T-helper 9 cell (primary cell): ENCODE data around the gene RBP5.
"Not testable (repeated sequence)": the region's sequence is repeated elsewhere in the genome, so short reads cannot be mapped to it uniquely, and the experiment has no call there.

Source experiments
- DNase-seq: peaks from one replicate; pipeline ENCODE4 v3.0.0-alpha.2; 2020

Gene RBP5

DNA sequence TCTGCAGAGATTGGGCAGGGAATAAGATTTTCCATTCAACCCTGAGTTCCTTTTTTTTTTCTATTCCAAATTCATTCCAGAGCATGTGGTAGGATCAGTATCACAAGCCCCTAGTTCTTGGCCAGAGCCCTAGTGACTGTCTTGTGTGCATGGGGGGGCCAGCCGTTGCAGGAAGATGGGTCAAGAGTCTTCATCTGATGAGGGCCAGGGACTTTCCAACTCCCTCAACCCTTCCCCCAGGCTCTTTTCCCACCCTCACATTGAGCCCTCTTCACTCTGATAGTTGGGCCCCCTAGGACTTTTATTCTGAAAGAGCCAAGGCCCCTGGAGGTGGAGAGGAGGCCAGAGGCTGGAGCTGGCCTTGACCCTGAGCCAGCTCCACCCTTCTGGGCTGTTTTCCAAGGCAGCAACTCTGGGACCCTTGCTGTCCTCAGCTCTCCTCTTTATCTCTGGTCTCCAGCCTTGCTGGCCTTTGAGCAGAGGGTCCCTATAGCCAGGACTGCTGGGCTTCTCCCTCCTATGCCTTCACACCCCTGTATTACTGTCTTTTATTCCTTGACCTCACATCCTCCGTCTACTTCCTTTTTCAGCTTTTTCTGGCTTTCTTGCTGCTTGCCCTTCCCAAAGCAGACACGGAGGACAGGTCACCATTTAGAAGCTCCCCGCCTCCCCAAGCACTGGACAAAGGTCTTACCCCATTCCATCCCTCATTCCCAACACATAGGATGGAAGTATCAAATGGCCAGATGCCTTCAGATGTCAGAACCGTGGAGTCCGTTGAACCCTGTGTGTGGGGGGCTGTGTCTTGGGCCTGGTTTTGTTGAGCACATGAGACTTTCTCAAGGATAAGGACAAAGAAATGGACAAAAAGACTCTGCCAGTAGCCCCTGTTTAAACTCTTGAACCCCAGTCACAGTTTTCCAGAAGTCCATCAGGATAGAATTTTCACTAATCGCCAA is 5.6 kb downstream of the RBP5 start:
- DNase-seq, result no peak

DNA sequence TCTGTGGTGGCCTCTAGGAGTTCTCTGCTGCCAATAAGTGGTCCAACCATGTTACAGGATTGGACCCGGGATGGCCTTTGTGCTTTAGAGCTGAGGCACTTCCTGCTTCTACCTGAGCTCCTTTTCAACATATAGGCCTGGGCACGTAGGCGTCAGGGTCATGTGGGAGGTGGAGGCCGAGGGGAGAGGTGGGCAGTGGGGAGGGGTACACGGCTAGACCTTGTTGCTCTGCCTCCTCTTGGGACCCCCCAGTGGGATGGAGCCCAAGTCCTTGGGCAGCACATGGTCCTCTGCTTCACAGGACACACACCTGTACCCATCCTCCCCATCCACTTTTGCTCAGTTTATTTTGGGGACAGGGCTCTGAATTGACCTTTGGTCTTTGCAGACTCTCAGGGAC is 7.4 kb downstream of the RBP5 start:
- DNase-seq, result no peak

DNA sequence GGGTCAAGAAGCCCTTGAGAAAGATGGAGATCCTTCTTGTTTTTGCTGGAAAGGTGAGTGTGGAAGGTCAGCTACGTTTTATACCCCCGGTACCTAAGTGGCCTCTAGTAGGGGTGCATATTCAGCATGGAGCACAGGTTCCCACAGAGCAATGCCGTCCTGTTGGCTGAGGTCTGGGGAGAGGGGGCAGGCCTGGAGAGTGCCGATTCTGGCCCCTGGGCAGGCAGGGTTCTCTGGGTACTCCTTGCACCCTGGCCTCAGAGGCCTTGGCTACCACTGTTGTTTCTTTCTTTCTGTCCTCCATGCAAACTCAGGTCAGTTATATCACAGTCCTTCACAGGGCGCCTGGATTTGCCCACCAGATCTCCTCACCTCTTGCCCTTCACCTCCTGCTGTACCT is 8.5 kb downstream of the RBP5 start:
- no peak for DNase-seq

DNA sequence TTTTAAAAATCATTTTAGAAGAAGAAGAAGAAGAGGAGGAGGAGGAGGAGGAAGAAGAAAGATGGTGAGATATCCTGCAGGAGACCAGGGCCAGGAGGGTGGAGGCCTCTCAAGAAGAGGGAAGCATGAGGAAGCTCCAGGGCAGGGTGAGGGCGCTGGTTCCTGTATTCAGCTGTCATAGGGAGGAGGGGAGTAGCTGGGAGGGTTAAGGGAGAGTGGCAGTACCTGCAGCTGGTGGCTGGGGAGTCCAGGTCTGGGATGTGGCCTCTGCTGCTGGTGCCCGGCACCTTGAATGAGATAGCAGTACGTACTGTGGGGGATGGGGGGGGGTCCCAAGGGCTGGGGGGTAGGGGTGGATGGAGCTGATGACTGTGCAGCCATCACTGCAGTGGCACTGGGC is 9.8 kb downstream of the RBP5 start:
- DNase-seq, result no peak

DNA sequence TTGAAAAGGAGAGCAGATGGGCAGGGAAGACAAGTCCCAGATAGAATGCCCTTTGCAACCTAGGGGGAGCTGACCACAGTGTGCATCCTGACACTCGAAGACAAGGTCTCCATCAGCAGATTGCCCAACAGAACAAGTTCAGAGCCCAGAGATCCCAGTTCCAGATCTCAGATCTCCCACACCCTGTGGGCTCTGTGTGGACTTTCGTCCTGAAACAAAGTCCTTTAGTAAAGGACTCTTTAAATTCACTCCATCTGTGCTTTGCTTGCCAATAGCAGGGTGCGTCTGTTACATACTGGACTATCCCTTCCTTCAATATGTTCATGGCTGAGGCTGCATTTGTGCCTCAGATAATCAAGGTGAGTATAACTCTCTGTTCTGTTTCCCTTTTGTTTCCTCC is 11.0 kb downstream of the RBP5 start:
- DNase-seq, result no peak

DNA sequence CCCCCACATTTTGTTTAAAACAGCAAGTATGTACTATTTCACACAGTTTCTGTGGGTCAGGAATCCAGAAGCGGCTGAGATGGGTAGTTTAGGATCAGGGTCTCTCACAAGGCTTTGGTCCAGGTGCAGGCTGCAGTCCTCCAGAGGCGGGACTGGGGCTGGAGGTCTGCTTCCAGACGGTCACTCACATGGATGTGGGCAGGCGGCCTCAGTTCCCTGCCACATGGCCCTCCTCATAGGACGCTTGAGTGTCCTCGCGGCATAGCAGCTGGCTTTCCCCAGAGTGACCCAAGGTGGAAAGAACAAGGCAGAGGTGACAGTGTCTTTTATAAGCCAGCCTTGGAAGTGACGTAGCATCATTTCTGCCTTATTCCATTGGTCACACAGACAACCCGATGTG is 11.8 kb downstream of the RBP5 start:
- DNase-seq, result no peak

DNA sequence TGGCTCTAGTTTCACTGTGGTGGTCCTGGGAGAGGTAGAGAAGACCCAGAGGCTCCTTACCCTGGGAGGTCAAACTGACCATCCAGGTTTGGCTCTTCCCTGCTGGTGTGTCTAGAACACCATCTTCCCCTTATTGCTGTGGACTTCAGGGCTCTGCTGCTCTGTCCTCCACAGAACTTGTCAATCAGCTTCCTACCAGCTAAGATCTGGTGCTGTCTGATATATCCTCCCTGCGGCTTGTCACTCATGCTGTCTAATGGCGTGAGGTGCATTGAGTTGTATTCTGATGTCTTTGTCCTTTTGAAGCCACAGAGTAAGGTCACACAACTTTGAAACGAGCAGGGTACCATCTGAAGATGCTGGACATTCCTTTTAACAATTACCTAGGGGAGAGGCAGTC is 12.5 kb downstream of the RBP5 start:
- no peak for DNase-seq

DNA sequence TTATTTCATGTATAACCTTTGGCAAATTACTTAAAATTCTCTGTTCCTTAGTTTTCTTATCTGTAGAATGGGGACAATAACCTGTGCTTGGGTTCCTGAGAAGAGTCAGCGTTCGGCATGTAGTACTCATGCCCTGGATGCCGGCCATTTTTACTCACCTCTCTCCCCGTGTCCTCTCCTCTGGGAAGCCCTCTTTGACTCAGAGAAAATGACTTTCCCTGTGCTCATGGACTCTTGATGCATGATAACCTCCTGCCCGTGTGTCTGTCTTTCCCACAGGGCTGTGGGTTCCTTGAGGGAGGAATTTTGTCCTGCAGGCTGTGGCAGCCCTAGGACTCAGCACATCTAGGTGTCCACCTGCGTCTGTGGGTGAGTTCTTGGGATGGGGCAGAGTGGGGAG is 13.8 kb downstream of the RBP5 start:
- no peak for DNase-seq

DNA sequence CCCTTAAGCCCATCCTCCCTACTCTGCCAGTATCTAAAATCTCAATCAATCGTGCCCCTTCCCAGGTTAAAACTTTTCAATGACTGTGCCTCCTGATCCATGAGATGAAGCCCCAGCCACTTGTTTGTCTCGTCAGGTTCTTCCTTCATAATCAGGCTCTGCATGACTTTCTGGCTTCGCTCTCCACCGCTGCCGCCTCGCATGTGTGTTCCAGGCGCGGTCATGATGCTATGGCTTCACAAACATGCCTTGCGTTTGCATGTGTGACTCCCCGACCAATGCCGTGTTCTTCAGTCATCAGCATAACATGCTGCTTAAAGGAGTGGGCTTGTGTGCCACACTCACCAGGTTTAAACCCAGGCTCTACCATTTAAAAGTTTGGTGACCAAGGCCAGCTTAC is 14.7 kb downstream of the RBP5 start:
- no peak for DNase-seq

DNA sequence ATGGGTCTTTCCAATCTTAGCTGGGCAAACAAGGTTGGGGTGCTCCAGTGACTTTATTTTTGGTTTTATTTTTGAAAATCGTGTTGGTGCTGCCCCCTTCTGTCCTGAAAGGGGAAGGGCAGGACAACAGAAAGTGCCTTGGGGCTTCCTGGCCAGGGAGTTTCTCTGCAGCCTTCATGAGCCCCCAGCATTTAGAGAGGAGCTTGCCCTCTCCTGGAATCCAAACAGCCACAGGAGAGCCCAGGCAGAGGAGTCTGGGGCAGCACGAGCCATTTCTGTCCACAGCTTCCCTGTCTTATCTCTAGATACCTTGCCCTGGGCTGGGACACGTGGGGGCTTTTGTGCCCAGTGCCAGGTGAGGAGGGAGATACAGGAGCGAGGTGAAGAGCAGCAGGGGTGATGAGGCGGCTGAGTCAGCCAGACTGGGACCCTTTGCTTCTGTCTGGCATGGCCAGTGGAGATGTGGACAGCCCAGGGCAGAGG is 15.3 kb downstream of the RBP5 start:
- DNase-seq, result peak; percentile 24

DNA sequence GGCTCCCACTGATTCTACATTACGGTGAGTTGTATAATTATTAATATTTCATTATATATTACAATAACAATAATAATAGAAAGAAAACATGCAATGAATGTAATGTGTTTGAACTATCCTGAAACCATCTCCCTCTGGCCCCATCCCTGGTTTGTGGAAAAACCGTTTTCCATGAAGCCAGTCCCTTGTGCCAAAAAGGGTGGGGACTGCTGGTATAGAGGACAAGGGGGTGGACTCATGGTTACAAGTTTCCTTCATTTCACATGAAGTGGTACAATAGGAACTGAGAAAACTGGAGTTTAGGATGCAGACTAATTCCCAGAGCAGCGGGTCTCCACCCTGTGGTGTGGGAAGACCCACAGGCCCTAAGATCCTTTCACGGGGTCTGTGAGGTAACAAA is 16.6 kb downstream of the RBP5 start:
- no peak for DNase-seq

DNA sequence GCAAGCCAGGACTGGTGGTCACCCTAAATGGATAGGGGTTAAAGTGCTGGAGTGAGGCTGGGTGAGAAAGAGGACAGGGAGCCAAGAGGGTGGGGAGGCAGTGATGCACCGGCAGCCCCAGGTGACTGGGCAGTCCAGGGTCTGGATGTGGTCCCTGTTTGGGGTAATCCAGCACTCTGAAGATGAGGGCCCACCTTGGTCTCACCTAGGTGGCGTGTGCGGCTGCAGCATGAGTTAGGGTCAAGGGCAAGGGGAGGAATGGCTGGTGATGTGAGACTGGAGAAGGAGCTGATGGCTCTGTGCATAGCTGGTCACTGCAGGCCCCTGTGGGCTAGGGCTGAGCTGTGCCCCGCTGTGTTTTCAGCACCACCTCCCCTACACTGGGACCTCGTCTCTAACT is 18.0 kb downstream of the RBP5 start:
- DNase-seq, result no peak

DNA sequence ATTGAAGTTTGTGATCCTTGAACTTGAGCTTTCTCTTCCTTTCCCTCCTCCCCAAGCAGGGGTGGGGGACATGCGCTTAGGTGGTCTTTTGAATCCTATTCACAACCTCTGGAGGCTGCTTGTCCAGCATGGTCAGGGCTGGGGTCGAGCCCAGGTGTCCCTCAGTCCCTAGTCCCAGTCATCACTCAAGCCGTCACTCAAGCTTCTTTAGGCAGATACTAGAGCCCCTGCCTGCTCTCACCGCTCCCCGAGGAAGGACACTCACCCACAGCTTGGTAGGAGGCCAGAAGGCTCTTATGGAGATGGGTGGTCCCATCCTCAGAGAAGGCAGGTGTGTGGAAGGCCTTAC is 19.1 kb downstream of the RBP5 start:
- no peak for DNase-seq

DNA sequence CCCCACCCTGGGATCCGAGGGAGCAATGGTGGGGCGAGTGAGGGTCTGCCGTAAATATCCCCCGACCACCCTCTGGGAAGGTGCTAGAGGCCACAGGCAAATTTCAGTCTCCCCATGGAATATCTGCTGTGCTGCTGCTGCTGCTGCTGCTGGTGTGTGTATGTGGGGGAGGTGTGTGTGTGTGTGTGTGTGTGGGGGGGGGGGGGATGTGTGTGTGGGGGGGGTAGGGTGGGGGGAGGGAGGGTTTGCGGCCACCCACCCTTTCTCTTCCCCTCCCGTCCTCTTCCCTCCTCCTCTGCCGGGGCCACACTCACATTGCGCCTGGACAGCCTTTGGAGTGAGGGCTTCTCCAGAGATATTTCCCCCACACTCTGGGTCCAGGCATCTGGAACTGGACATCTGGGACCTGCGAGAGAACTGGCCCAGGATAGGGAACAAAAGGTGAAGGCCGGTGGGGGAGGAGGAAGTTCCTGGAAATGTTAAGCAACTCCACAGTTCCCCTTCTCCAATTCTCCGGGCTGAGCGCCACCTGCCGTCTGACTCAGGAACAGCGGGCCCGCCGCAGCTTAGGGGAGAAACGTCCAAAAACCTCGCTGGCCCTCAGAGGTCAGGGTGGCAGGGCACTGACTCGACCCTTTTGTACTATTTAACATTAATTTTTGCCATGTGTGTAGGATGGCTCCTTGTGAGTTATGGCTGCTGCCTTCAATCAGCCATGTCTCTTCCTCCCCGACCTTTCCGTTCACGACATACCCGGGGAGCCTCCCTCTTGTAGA is 19.7 kb downstream of the RBP5 start, which contains the start of gene C1RL:
C1RL (minus strand) TSS at position 419 of the 776 bp plus-strand sequence; CDS start at position 385, 34 bp downstream.
- DNase-seq, result peak; percentile 82

DNA sequence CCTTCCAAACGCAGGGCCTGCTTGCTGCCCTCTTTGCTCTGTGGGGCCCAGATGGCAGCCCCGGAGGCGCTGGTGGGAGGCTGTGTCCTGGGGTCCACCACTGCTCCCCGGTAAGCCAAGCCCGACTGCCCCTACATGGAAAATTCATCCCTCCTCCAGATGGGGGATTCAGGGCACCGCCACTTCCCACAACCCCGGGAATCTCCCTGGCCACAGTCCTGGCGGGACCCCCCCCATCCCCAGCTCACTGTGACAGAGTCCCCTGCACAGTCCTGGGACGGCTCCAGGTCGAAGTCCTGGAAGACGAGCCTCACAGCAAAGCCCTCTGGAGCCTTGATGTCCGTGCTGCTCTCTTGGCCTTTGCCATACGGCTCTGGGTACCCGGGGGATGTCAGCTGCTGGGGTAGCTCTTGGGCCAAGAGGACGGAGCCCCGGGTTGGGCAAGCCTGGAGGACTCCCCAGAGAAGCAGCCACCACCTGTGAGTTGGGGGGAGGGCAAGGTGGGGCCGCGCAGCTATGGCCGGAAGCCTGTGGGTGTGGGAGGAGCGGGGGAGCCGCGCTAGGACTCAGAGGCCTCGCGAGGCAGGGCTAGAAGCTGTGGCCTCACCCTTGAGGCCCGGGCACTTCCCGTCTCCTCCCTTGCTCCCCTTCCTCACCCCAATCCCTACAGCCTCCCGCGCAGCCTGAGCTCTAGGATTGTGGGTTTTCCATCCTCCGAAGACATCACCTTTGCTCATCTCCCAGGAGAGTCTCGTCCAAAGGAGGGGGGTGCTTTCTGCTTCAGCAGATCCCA is 20.5 kb downstream of the RBP5 start:
- DNase-seq, result peak; percentile 58

DNA sequence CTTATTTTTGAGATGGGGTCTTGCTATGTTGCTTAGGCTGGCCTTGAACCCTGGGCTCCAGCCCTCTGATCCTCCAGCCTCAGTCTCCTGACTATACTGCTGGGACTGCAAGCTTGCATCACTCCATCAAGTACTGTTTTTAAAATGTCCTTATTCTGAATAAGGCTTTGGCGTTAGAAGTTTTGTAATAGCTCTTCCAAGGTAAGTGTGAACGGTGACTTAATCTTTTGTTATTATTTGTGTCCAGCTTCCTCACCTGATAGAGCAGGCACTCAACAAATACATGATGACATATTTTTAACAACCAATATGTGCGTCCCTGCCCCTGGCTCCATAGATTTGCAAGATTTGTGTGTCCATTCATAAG is 21.1 kb downstream of the RBP5 start:
- no peak for DNase-seq

DNA sequence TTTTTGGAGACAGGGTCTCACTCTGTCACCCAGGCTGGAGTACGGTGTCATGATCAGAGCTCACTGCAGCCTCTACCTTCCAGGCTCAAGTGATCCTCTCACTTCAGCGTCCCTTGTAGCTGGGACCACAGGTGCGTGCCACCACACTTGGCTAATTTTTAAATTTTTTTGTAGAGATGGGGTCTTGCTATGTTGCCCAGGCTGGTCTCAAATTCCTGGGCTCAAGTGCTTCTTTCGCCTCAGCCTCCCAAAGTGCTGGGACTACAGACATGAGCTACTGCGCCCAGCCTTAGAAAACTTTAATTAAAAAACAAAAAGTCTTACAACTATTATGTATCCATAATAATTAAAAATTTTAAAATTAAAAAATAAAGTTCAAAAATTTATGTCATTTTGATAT is 21.5 kb downstream of the RBP5 start:
- not testable (repeated sequence) for DNase-seq

DNA sequence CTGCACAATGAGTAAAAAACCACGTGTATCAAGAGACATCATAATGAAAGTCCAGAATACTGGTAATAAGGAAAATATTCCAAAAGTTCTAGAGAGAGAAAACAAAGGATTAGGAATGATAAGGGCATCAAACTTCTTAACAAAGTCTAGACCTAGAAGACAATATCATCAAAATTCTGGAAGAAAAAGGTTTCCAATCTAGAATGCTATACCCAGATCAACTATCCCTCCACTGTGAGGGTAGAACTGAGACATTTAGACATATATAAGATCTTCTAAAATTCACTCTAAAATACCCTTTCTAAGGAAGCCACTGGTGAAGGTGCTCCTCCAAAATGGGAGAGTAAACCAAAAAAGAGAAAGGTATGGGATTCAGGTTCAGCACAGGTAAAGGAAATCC is 22.6 kb downstream of the RBP5 start:
- DNase-seq, result no peak

DNA sequence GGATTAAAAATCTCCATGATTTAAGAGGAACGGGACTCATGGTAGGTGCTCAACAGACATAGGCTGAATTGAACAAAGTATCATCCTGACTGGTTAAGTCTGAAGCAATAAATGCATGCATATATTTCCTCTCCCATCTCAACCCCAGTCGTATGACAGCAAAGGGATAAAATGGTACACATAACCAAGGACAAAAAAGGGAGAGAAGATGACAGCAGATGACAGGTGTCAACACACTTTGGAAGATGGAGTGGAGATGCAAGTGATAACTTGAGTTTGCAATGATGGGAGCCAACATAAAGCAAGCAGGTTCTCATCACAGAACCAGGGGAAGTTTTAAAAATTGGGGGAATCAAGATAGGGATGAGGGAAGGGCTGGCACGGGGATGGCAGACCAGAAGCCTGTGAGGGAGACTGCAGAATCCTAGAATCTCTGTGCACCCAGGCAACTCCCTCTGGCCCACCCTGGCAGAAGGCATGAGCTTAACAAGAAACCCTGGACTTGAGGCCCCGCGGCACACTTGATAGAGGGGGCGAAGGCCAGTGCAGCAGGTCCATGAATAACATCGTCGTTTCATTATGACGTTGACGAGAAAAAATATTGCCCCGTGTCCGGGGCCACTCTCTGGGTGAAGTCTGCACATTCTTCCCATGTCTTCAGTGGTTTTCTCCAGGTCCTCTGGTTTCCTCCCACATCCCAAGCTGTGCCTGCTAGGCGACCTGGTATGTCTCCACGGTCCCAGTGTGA is 24.7 kb downstream of the RBP5 start:
- DNase-seq, result no peak

DNA sequence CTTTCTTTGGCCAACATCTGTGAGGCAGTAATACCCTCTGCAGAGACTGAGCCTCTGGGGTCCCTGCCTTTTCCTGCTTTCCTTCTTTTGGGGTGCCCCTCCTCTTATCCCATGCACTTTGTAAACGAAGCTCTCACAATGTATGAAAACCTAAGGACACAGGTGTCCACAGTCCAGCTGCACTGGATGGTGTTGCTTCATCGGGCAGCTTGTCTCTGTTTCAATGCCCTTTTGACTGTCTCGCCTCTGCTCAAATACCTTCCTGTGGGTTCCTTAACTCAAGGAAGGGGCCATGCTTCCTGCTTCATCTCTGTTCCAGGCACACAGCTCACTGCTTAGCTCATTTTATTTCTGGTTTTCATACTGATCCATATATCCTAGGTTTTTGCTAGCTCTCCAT is 26.1 kb downstream of the RBP5 start:
- no peak for DNase-seq

DNA sequence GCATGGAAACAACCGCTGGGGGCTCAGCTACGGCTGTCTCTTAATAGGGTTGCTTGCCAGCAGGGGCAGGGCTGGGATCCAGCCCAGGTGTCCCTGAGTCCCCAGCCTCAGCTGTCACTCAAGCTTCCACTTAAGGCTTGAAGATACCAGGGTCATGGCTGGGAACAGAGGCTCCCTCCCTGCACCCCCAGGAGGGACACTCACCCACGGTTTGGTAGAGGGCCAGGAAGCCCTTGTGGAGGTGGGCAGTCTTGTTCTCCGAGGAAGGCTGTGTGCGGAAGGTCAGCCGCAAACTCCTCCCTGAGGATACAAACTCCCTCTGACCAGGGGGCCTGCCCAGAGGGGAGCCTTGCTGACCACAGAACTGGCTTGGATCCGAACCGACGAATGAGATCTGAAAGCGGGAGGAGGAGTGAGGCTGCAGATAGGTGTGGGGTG is 27.0 kb downstream of the RBP5 start:
- DNase-seq, result no peak

DNA sequence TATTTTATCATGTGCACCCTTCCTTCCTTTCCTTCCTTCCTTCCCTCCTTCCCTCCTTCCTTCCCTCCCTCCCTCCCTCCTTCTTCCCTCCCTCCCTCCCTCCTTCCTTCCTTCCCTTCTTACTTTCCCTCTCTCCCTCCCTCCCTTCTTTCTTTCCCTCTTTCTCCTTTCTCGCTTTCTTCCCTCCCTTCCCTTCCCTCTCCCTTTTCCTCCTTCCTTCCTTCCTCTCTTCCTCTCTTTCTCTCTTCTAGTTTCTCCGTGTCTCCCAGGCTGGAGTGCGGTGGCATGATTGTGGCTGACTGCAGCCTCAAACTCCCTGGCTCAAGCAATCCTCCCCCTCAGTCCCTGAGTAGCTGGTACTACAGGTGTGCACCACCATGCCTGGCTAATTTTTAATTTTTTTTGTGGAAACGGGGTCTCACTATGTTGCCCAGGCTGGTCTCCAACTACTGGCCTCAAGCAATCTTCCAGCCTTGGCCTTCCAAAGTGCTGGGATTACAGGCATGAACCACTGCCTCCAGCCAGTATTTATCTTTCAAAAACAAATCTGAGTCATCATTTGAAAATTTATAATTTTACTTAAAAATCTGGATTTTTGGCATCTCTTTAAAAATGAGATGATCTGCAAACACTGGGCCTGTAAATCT is 27.5 kb downstream of the RBP5 start:
- no peak for DNase-seq
